Fibroblast of lung (primary cell): Measurements from ENCODE around the gene OVOL2. TPM values are rescaled to one million over a fixed set of nuclear protein-coding genes. Genes with fewer than 3 reads are reported as not detected.

Source experiments
- DNase-seq, 2 donors: peaks; one replicate each; pipeline versions ENCODE4 v3.0.0 to v3.0.0-alpha.2; 2010; ENCODE audit warnings: low read depth in 2 of 2
- H2AFZ ChIP-seq: 2 replicates; pipeline ENCODE4 v1.5.1; 2012; ENCODE audit warnings: low read length, control low read depth, inconsistent platforms
- H3K27ac ChIP-seq: 2 replicates; pipeline ENCODE4 v1.5.1; 2011; ENCODE audit warnings: low read length, control low read depth; ENCODE audit not compliant: insufficient read depth
- H3K27me3 ChIP-seq: 2 replicates; pipeline ENCODE4 v1.5.1; 2011; ENCODE audit warnings: mild to moderate bottlenecking, low read length; ENCODE audit not compliant: control insufficient read depth, insufficient read depth
- H3K36me3 ChIP-seq: 2 replicates; pipeline ENCODE4 v1.5.1; 2011; ENCODE audit warnings: low read length; ENCODE audit not compliant: control insufficient read depth, insufficient read depth
- H3K4me1 ChIP-seq: 2 replicates; pipeline ENCODE4 v1.5.1; 2011; ENCODE audit warnings: low read length; ENCODE audit not compliant: control insufficient read depth, insufficient read depth; ENCODE audit errors: extremely low read depth
- H3K4me2 ChIP-seq: 2 replicates; pipeline ENCODE4 v1.5.1; 2011; ENCODE audit warnings: low read length, control low read depth; ENCODE audit not compliant: insufficient read depth; ENCODE audit errors: extremely low read depth
- H3K4me3 ChIP-seq, 4 experiments: fragments of 200-600 bp in 1 of 4; sonication (generic) in 1 of 4; replicated peaks in 1 of 4; 2 replicates each; pipeline ENCODE4 v1.5.1; 2011 to 2016; ENCODE audit warnings: low read length in 4 of 4, low read depth in 3 of 4, mild to moderate bottlenecking in 3 of 4, control low read depth in 2 of 4, inconsistent platforms in 1 of 4, mixed read lengths in 1 of 4; ENCODE audit not compliant: insufficient read depth in 1 of 4; ENCODE audit errors: control extremely low read depth in 1 of 4
- H3K79me2 ChIP-seq: 2 replicates; pipeline ENCODE4 v1.5.1; 2012; ENCODE audit warnings: mild to moderate bottlenecking, low read length, inconsistent platforms; ENCODE audit not compliant: control insufficient read depth, insufficient read depth
- H3K9ac ChIP-seq: 2 replicates; pipeline ENCODE4 v1.5.1; 2011; ENCODE audit warnings: mild to moderate bottlenecking, low read length, control low read depth; ENCODE audit not compliant: insufficient read depth
- H3K9me3 ChIP-seq: 2 replicates; pipeline ENCODE4 v1.5.1; 2012; ENCODE audit warnings: low read depth, low read length; ENCODE audit not compliant: control insufficient read depth, insufficient read depth
- H4K20me1 ChIP-seq: 2 replicates; pipeline ENCODE4 v1.5.1; 2011; ENCODE audit warnings: low read length; ENCODE audit not compliant: control insufficient read depth, insufficient read depth; ENCODE audit errors: extremely low read depth
- CTCF ChIP-seq, 2 donors: IDR thresholded peaks in 1 of 2; conservative IDR thresholded peaks in 1 of 2; 1 replicate in 1 of 2; 2 replicates in 1 of 2; pipeline ENCODE4 v1.5.1; 2011 to 2012; ENCODE audit warnings: low read length in 2 of 2, control low read depth in 1 of 2, inconsistent platforms in 1 of 2, low read depth in 1 of 2, mild to moderate bottlenecking in 1 of 2
- EZH2 ChIP-seq: IDR thresholded peaks from 2 replicates; pipeline ENCODE4 v1.5.1; 2012; ENCODE audit warnings: low read length, control low read depth, mild to moderate bottlenecking; ENCODE audit errors: missing control alignments
- polyA plus RNA-seq, 2 donors: library from polyadenylated mRNA; depleted of rRNA in 1 of 2; stranded (reverse) in 1 of 2; unstranded in 1 of 2; fragments of >200 nt; gene quantifications; 2 replicates each; pipeline ENCODE4 v1.2.1, GENCODE V29; 2011 to 2012; ENCODE audit warnings: missing spikeins in 1 of 2
- total RNA-seq: library from RNA; depleted of rRNA; stranded (reverse); fragments of >200 nt; gene quantifications from 2 replicates; pipeline ENCODE4 v1.2.1, GENCODE V29; 2014

OVOL2 gene
- total and polyA plus RNA-seq, 2 donors (not counting 1 experiment from before 2014, with no cell fraction given): not detected

GRCh38 chr20:18077157-18077556 is 19.4 kb upstream of the OVOL2 start:
- no peak for TF ChIP-seq CTCF (conservative IDR thresholded peaks at IDR 0.05 in 1 of 2, IDR thresholded peaks at IDR 0.05 in 1 of 2; ENCODE audit: low read depth in 1 of 2, low read length in 2 of 2)
- Histone ChIP-seq H3K36me3 (no peaks in the 10 kb centered on the region), H3K4me1 (no peaks in the 10 kb centered on the region), H2AFZ (no peak overlapping the region), H3K4me3 (no peak overlapping the region), H3K9ac (no peak overlapping the region), H4K20me1 (no peaks in the 10 kb centered on the region), H3K27ac (no peak overlapping the region), H3K27me3 (no peaks in the 10 kb centered on the region), H3K4me2 (no peak overlapping the region), H3K9me3 (no peaks in the 10 kb centered on the region), H3K79me2 (no peaks in the 10 kb centered on the region)
- no peak for DNase-seq

GRCh38 chr20:18072532-18072931 is 14.8 kb upstream of the OVOL2 start:
- Histone ChIP-seq H4K20me1 (no peaks in the 10 kb centered on the region), H3K9me3 (no peaks in the 10 kb centered on the region), H3K4me3 (no peak overlapping the region), H3K27ac (no peak overlapping the region), H3K27me3 (no peaks in the 10 kb centered on the region), H3K4me1 (no peaks in the 10 kb centered on the region), H2AFZ (no peak overlapping the region), H3K79me2 (no peaks in the 10 kb centered on the region), H3K36me3 (no peaks in the 10 kb centered on the region), H3K9ac (no peak overlapping the region), H3K4me2 (no peak overlapping the region)
- no peak for DNase-seq
- no peak for TF ChIP-seq CTCF (conservative IDR thresholded peaks at IDR 0.05 in 1 of 2, IDR thresholded peaks at IDR 0.05 in 1 of 2; ENCODE audit: low read depth in 1 of 2, low read length in 2 of 2)

GRCh38 chr20:18066421-18067333 is 9.0 kb upstream of the OVOL2 start:
- Histone ChIP-seq H3K4me1 (no peaks in the 10 kb centered on the region), H4K20me1 (no peaks in the 10 kb centered on the region), H3K9ac (no peak overlapping the region), H3K36me3 (no peaks in the 10 kb centered on the region), H3K9me3 (no peaks in the 10 kb centered on the region), H3K27ac (no peak overlapping the region), H3K79me2 (no peaks in the 10 kb centered on the region), H3K4me2 (no peak overlapping the region), H3K27me3 (no peaks in the 10 kb centered on the region), H2AFZ (no peak overlapping the region), H3K4me3 (no peak overlapping the region)
- DNase-seq: no peak
- no peak for TF ChIP-seq CTCF (conservative IDR thresholded peaks at IDR 0.05 in 1 of 2, IDR thresholded peaks at IDR 0.05 in 1 of 2; ENCODE audit: low read depth in 1 of 2, low read length in 2 of 2)
- TF ChIP-seq EZH2: no peak
